BLaER1 treated with 17β-estradiol and CSF1 and Interleukin-3, amounts not matched to agents 10 nM and 100 nM (cell line): ENCODE data around the gene TMPRSS3.

Experiments used
- H3K27ac ChIP-seq, 11 experiments: shearing (Covaris generic); formaldehyde crosslinking; 2 replicates each; pipeline ENCODE4 v1.8.1; 2022
- H3K27me3 ChIP-seq, 11 experiments: shearing (Covaris generic); formaldehyde crosslinking; 2 replicates each; pipeline ENCODE4 v1.8.1; 2022
- H3K36me3 ChIP-seq, 11 experiments: shearing (Covaris generic); formaldehyde crosslinking; 2 replicates each; pipeline ENCODE4 v1.8.1; 2022
- H3K4me1 ChIP-seq, 10 experiments: shearing (Covaris generic); formaldehyde crosslinking; 2 replicates each; pipeline ENCODE4 v1.8.1; 2022
- H3K4me2 ChIP-seq, 11 experiments: shearing (Covaris generic); formaldehyde crosslinking; 2 replicates each; pipeline ENCODE4 v1.8.1; 2022
- H3K4me3 ChIP-seq, 10 experiments: shearing (Covaris generic); formaldehyde crosslinking; 2 replicates each; pipeline ENCODE4 v1.8.1; 2022
- H3K9ac ChIP-seq, 11 experiments: shearing (Covaris generic); formaldehyde crosslinking; 2 replicates each; pipeline ENCODE4 v1.8.1; 2022
- H3K9me3 ChIP-seq, 11 experiments: shearing (Covaris generic); formaldehyde crosslinking; replicated peaks in 1 of 11; 2 replicates each; pipeline ENCODE4 v1.8.1; 2022
- H4K20me1 ChIP-seq, 11 experiments: shearing (Covaris generic); formaldehyde crosslinking; 2 replicates each; pipeline ENCODE4 v1.8.1; 2022
- Cebpa-rat ChIP-seq, 11 experiments: shearing (Covaris generic); IDR thresholded peaks; 2 replicates each; pipeline ENCODE4 v1.8.1; 2022

The TMPRSS3 gene

GRCh38 chr21:42395905-42396651 lies at the start of gene TMPRSS3:
TMPRSS3 (minus strand) TSS chr21:42396052; CDS start chr21:42395417, 635 bp downstream.
- H3K4me1 ChIP-seq: peaks cover 41 to 87% (median 67%) of the 10 kb centered on the region in 10 experiments
- H3K4me2 ChIP-seq: peak within 1 kb of the TSS; percentile 37 to 92 (median 78)
- H3K27ac ChIP-seq: peak within 1 kb of the TSS in 5 of 11 experiments; percentile 2 to 74 (median 53); a peak in 7 of 22 replicates
- no peak for TF ChIP-seq Cebpa-rat (IDR thresholded peaks at IDR 0.05)
- H3K9ac ChIP-seq: peak within 1 kb of the TSS in 4 of 11 experiments; percentile 32 to 51 (median 48); a peak in 6 of 22 replicates
- H3K9me3 ChIP-seq: peaks cover 0 to 2% (median 0%) of the 10 kb centered on the region in 11 experiments; a peak in 4 of 22 replicates
- H3K27me3 ChIP-seq: peaks cover 0 to 22% (median 0%) of the 10 kb centered on the region in 11 experiments; a peak in 4 of 22 replicates
- peak within 1 kb of the TSS in 3 of 10 experiments; percentile 10 to 41 (median 22); a peak in 3 of 20 replicates for H3K4me3 ChIP-seq
- H3K36me3 ChIP-seq: no peaks in the 10 kb centered on the region
- H4K20me1 ChIP-seq: no peaks in the 10 kb centered on the region

- Histone ChIP-seq H3K36me3 (no peaks in the 10 kb centered on the region), H3K4me2 (no peak overlapping the region), H3K9me3 (no peaks in the 10 kb centered on the region), H3K4me3 (no peak overlapping the region), H3K27me3 (no peaks in the 10 kb centered on the region), H3K9ac (no peak overlapping the region), H3K27ac (no peak overlapping the region), H3K4me1 (peaks cover 2 to 29% (median 16%) of the 10 kb centered on the region in 10 experiments), H4K20me1 (no peaks in the 10 kb centered on the region; a peak in 1 of 22 replicates)
- no peak for TF ChIP-seq Cebpa-rat (IDR thresholded peaks at IDR 0.05)
Observed at GRCh38 chr21:42445311-42445710, 49.5 kb upstream of the TMPRSS3 start.

- Histone ChIP-seq H3K27ac (no peak overlapping the region), H3K4me2 (no peak overlapping the region), H4K20me1 (no peaks in the 10 kb centered on the region; a peak in 1 of 22 replicates), H3K4me3 (no peak overlapping the region), H3K27me3 (no peaks in the 10 kb centered on the region), H3K9me3 (no peaks in the 10 kb centered on the region), H3K9ac (no peak overlapping the region), H3K4me1 (peaks cover 2 to 29% (median 16%) of the 10 kb centered on the region in 10 experiments; a peak in 18 of 20 replicates), H3K36me3 (no peaks in the 10 kb centered on the region)
- no peak for TF ChIP-seq Cebpa-rat (IDR thresholded peaks at IDR 0.05)
Observed at GRCh38 chr21:42444745-42445059, 48.9 kb upstream of the TMPRSS3 start.

GRCh38 chr21:42443876-42444744 lies 48.3 kb upstream of the TMPRSS3 start:
- H3K27me3 ChIP-seq: no peaks in the 10 kb centered on the region
- H3K4me1 ChIP-seq: peaks cover 5 to 29% (median 17%) of the 10 kb centered on the region in 10 experiments; a peak in 17 of 20 replicates
- H3K27ac ChIP-seq: no peak overlapping the region
- H3K4me3 ChIP-seq: no peak overlapping the region
- no peaks in the 10 kb centered on the region for H3K9me3 ChIP-seq
- H3K9ac ChIP-seq: no peak overlapping the region
- TF ChIP-seq Cebpa-rat (IDR thresholded peaks at IDR 0.05): no peak
- H4K20me1 ChIP-seq: no peaks in the 10 kb centered on the region; a peak in 1 of 22 replicates
- H3K4me2 ChIP-seq: no peak overlapping the region
- H3K36me3 ChIP-seq: no peaks in the 10 kb centered on the region

- TF ChIP-seq Cebpa-rat (IDR thresholded peaks at IDR 0.05): no peak
- no peaks in the 10 kb centered on the region for H3K36me3 ChIP-seq
- no peaks in the 10 kb centered on the region; a peak in 1 of 22 replicates for H3K27me3 ChIP-seq
- no peak overlapping the region for H3K4me2 ChIP-seq
- no peak overlapping the region for H3K27ac ChIP-seq
- H3K4me1 ChIP-seq: peaks cover 5 to 24% (median 17%) of the 10 kb centered on the region in 10 experiments; a peak in 17 of 20 replicates
- no peaks in the 10 kb centered on the region for H3K9me3 ChIP-seq
- no peak overlapping the region for H3K9ac ChIP-seq
- no peaks in the 10 kb centered on the region; a peak in 1 of 22 replicates for H4K20me1 ChIP-seq
- no peak overlapping the region for H3K4me3 ChIP-seq
Observed at GRCh38 chr21:42443181-42443785, 47.4 kb upstream of the TMPRSS3 start.

- H3K9ac ChIP-seq: no peak overlapping the region
- no peaks in the 10 kb centered on the region for H3K36me3 ChIP-seq
- H3K4me1 ChIP-seq: peaks cover 5 to 24% (median 17%) of the 10 kb centered on the region in 10 experiments; a peak in 17 of 20 replicates
- no peaks in the 10 kb centered on the region; a peak in 1 of 22 replicates for H3K27me3 ChIP-seq
- no peak overlapping the region for H3K27ac ChIP-seq
- no peak overlapping the region for H3K4me2 ChIP-seq
- H4K20me1 ChIP-seq: no peaks in the 10 kb centered on the region; a peak in 1 of 22 replicates
- no peak for TF ChIP-seq Cebpa-rat (IDR thresholded peaks at IDR 0.05)
- peaks cover 0 to 6% (median 4%) of the 10 kb centered on the region in 11 experiments; a peak in 7 of 22 replicates for H3K9me3 ChIP-seq
- no peak overlapping the region for H3K4me3 ChIP-seq
Observed at GRCh38 chr21:42441963-42442362, 46.1 kb upstream of the TMPRSS3 start.

- no peak overlapping the region for H3K4me3 ChIP-seq
- no peak overlapping the region for H3K9ac ChIP-seq
- H3K4me1 ChIP-seq: peaks cover 5 to 17% (median 12%) of the 10 kb centered on the region in 10 experiments; a peak in 17 of 20 replicates
- no peaks in the 10 kb centered on the region for H4K20me1 ChIP-seq
- TF ChIP-seq Cebpa-rat (IDR thresholded peaks at IDR 0.05): no peak
- no peaks in the 10 kb centered on the region for H3K36me3 ChIP-seq
- peaks cover 0 to 15% (median 7%) of the 10 kb centered on the region in 11 experiments; a peak in 7 of 22 replicates for H3K9me3 ChIP-seq
- no peaks in the 10 kb centered on the region; a peak in 1 of 22 replicates for H3K27me3 ChIP-seq
- no peak overlapping the region for H3K27ac ChIP-seq
- peak overlapping the region in 9 of 11 experiments; percentile 32 to 71 (median 46); a peak in 15 of 22 replicates for H3K4me2 ChIP-seq
Observed at GRCh38 chr21:42440187-42440792, 44.4 kb upstream of the TMPRSS3 start.
